ENCODE results near the gene TTLL8. TPM values are rescaled to one million over a fixed set of nuclear protein-coding genes. Genes with fewer than 3 reads are reported as not detected.

The TTLL8 gene
- total and polyA plus RNA-seq, 2 donors (not counting 3 experiments of a cell fraction or from before 2014, with no cell fraction given): not detected

GRCh38 chr22:50039669-50040443 is 18.2 kb downstream of the TTLL8 start:
- BruUV-seq (replicated peaks): no TSS peak
- Histone ChIP-seq H3K79me2 (ENCODE audit: control insufficient read depth, insufficient read depth, low read length) (no peaks in the 10 kb centered on the region), H3K36me3 (ENCODE audit: control insufficient read depth in 2 of 2, extremely low read depth in 1 of 2, insufficient read depth in 2 of 2, low read length in 2 of 2) (no peaks in the 10 kb centered on the region), H2AFZ (ENCODE audit: low read depth, low read length) (no peak overlapping the region), H3K4me3 (replicated peaks in 1 of 3; ENCODE audit: insufficient read depth in 1 of 3, low read depth in 1 of 3, low read length in 3 of 3) (no peak overlapping the region), H3K9me1 (replicated peaks; ENCODE audit: control insufficient read depth, extremely low read depth, insufficient read depth, low read length) (no peaks in the 10 kb centered on the region), H3K9me3 (replicated peaks; ENCODE audit: control insufficient read depth, insufficient read depth, low read length) (no peaks in the 10 kb centered on the region), H3K27me3 (ENCODE audit: control insufficient read depth in 2 of 2, insufficient read depth in 2 of 2, low read length in 2 of 2) (no peaks in the 10 kb centered on the region), H3K27ac (ENCODE audit: insufficient read depth, low read depth, low read length) (no peak overlapping the region), H3K4me1 (ENCODE audit: control insufficient read depth, extremely low read depth, insufficient read depth, low read length) (no peaks in the 10 kb centered on the region), H3K9ac (replicated peaks; ENCODE audit: extremely low read depth, insufficient read depth, low read length) (no peak overlapping the region), H3K4me2 (ENCODE audit: insufficient read depth, low read length) (no peak overlapping the region), H4K20me1 (replicated peaks; ENCODE audit: control insufficient read depth, extremely low read depth, insufficient read depth, low read length) (no peaks in the 10 kb centered on the region)
- intact Hi-C loops (cut with micrococcal nuclease) (no loop called here), dilution Hi-C loops (cut with MboI; ENCODE audit: extremely low pct_ligation_motif_present, low sequenced_read_pairs) (no loop called here)
- POLR2A ChIA-PET: no interaction called here
- CTCF ChIA-PET: interaction anchor here (2.0 kb wide), 1 partner anchor 9 kb away, joined by 8 read pairs; no protein-coding TSS in a partner anchor
- FAIRE-seq (no peak), DNase-seq (ENCODE audit: low read depth, low spot score) (no peak)
- TF ChIP-seq MAX (IDR thresholded peaks at IDR 0.05; ENCODE audit: insufficient read depth, insufficient read length) (peak; percentile 12), CTCF (IDR thresholded peaks at IDR 0.05; ENCODE audit: extremely low read depth in 1 of 2, insufficient read depth in 1 of 2, low read depth in 1 of 2, low read length in 2 of 2) (no peak)
